Measurements from ENCODE around the gene POLE2. TPM values are rescaled to one million over a fixed set of nuclear protein-coding genes. Genes with fewer than 3 reads are reported as not detected.
"Not testable (repeated sequence)": the region's sequence is repeated elsewhere in the genome, so short reads cannot be mapped to it uniquely, and the experiment has no call there.

The POLE2 gene
- total RNA-seq, result 14.2 and 17.3 TPM in 2 replicates

- peak; percentile 66 for DNase-seq (ENCODE audit: low read depth)
- TF ChIP-seq CTCF (IDR thresholded peaks at IDR 0.05; ENCODE audit: insufficient read depth, low read depth, low read length), result no peak
- H3K4me3 ChIP-seq (ENCODE audit: low read depth, low read length), result peak within 1 kb of the TSS; percentile 80
Measured at GRCh38 chr14:49687942-49688700, at the start of gene POLE2. Gene POLE2, minus strand, starts transcription at chr14:49688214. Its CDS starts 11 bp downstream, at chr14:49688203.

GRCh38 chr14:49735669-49736068 lies 47.7 kb upstream of the POLE2 start:
- not testable (repeated sequence) for H3K4me3 ChIP-seq (ENCODE audit: low read depth, low read length); DNase-seq (ENCODE audit: low read depth)

- DNase-seq (ENCODE audit: low read depth), result peak; percentile 7
- H3K4me3 ChIP-seq (ENCODE audit: low read depth, low read length), result no peak overlapping the region
- no peak for TF ChIP-seq CTCF (IDR thresholded peaks at IDR 0.05; ENCODE audit: insufficient read depth, low read depth, low read length)
Measured at GRCh38 chr14:49733836-49734235, 45.8 kb upstream of the POLE2 start.

GRCh38 chr14:49732896-49733295 lies 44.9 kb upstream of the POLE2 start:
- TF ChIP-seq CTCF (IDR thresholded peaks at IDR 0.05; ENCODE audit: insufficient read depth, low read depth, low read length), result no peak
- H3K4me3 ChIP-seq (ENCODE audit: low read depth, low read length), result no peak overlapping the region

GRCh38 chr14:49727171-49727570 lies 39.2 kb upstream of the POLE2 start:
- no peak for TF ChIP-seq CTCF (IDR thresholded peaks at IDR 0.05; ENCODE audit: insufficient read depth, low read depth, low read length)
- no peak overlapping the region for H3K4me3 ChIP-seq (ENCODE audit: low read depth, low read length)
- no peak for DNase-seq (ENCODE audit: low read depth)

More at GRCh38 chr14:49732896-49733295, 44.9 kb upstream of the POLE2 start:
- DNase-seq (ENCODE audit: low read depth), result no peak

GRCh38 chr14:49721733-49722435 lies 33.9 kb upstream of the POLE2 start:
- not testable (repeated sequence) for DNase-seq (ENCODE audit: low read depth); H3K4me3 ChIP-seq (ENCODE audit: low read depth, low read length)

- no peak for TF ChIP-seq CTCF (IDR thresholded peaks at IDR 0.05; ENCODE audit: insufficient read depth, low read depth, low read length)
- no peak for DNase-seq (ENCODE audit: low read depth)
- H3K4me3 ChIP-seq (ENCODE audit: low read depth, low read length), result no peak overlapping the region
Measured at GRCh38 chr14:49720744-49721143, 32.7 kb upstream of the POLE2 start.

GRCh38 chr14:49710993-49711392 lies 23.0 kb upstream of the POLE2 start:
- DNase-seq (ENCODE audit: low read depth); H3K4me3 ChIP-seq (ENCODE audit: low read depth, low read length): not testable (repeated sequence)

GRCh38 chr14:49704471-49704870 lies 16.5 kb upstream of the POLE2 start:
- not testable (repeated sequence) for H3K4me3 ChIP-seq (ENCODE audit: low read depth, low read length); DNase-seq (ENCODE audit: low read depth)

Data from fibroblast of villous mesenchyme (primary cell).